Fibroblast of lung (primary cell): Measurements from ENCODE around the gene PRELP. TPM values are rescaled to one million over a fixed set of nuclear protein-coding genes. Genes with fewer than 3 reads are reported as not detected.

ENCODE experiments used
- DNase-seq, 2 donors: peaks; one replicate each; pipeline versions ENCODE4 v3.0.0 to v3.0.0-alpha.2; 2010; ENCODE audit warnings: low read depth in 2 of 2
- H2AFZ ChIP-seq: 2 replicates; pipeline ENCODE4 v1.5.1; 2012; ENCODE audit warnings: low read length, control low read depth, inconsistent platforms
- H3K27ac ChIP-seq: 2 replicates; pipeline ENCODE4 v1.5.1; 2011; ENCODE audit warnings: low read length, control low read depth; ENCODE audit not compliant: insufficient read depth
- H3K27me3 ChIP-seq: 2 replicates; pipeline ENCODE4 v1.5.1; 2011; ENCODE audit warnings: mild to moderate bottlenecking, low read length; ENCODE audit not compliant: control insufficient read depth, insufficient read depth
- H3K36me3 ChIP-seq: 2 replicates; pipeline ENCODE4 v1.5.1; 2011; ENCODE audit warnings: low read length; ENCODE audit not compliant: control insufficient read depth, insufficient read depth
- H3K4me1 ChIP-seq: 2 replicates; pipeline ENCODE4 v1.5.1; 2011; ENCODE audit warnings: low read length; ENCODE audit not compliant: control insufficient read depth, insufficient read depth; ENCODE audit errors: extremely low read depth
- H3K4me2 ChIP-seq: 2 replicates; pipeline ENCODE4 v1.5.1; 2011; ENCODE audit warnings: low read length, control low read depth; ENCODE audit not compliant: insufficient read depth; ENCODE audit errors: extremely low read depth
- H3K4me3 ChIP-seq, 4 experiments: fragments of 200-600 bp in 1 of 4; sonication (generic) in 1 of 4; replicated peaks in 1 of 4; 2 replicates each; pipeline ENCODE4 v1.5.1; 2011 to 2016; ENCODE audit warnings: low read length in 4 of 4, low read depth in 3 of 4, mild to moderate bottlenecking in 3 of 4, control low read depth in 2 of 4, inconsistent platforms in 1 of 4, mixed read lengths in 1 of 4; ENCODE audit not compliant: insufficient read depth in 1 of 4; ENCODE audit errors: control extremely low read depth in 1 of 4
- H3K79me2 ChIP-seq: 2 replicates; pipeline ENCODE4 v1.5.1; 2012; ENCODE audit warnings: mild to moderate bottlenecking, low read length, inconsistent platforms; ENCODE audit not compliant: control insufficient read depth, insufficient read depth
- H3K9ac ChIP-seq: 2 replicates; pipeline ENCODE4 v1.5.1; 2011; ENCODE audit warnings: mild to moderate bottlenecking, low read length, control low read depth; ENCODE audit not compliant: insufficient read depth
- H3K9me3 ChIP-seq: 2 replicates; pipeline ENCODE4 v1.5.1; 2012; ENCODE audit warnings: low read depth, low read length; ENCODE audit not compliant: control insufficient read depth, insufficient read depth
- H4K20me1 ChIP-seq: 2 replicates; pipeline ENCODE4 v1.5.1; 2011; ENCODE audit warnings: low read length; ENCODE audit not compliant: control insufficient read depth, insufficient read depth; ENCODE audit errors: extremely low read depth
- EZH2 ChIP-seq: IDR thresholded peaks from 2 replicates; pipeline ENCODE4 v1.5.1; 2012; ENCODE audit warnings: low read length, control low read depth, mild to moderate bottlenecking; ENCODE audit errors: missing control alignments
- polyA plus RNA-seq, 2 donors: library from polyadenylated mRNA; depleted of rRNA in 1 of 2; stranded (reverse) in 1 of 2; unstranded in 1 of 2; fragments of >200 nt; gene quantifications; 2 replicates each; pipeline ENCODE4 v1.2.1, GENCODE V29; 2011 to 2012; ENCODE audit warnings: missing spikeins in 1 of 2
- total RNA-seq: library from RNA; depleted of rRNA; stranded (reverse); fragments of >200 nt; gene quantifications from 2 replicates; pipeline ENCODE4 v1.2.1, GENCODE V29; 2014
- TF ChIP-seq, protein P1 (sequence below), 2 donors: IDR thresholded peaks in 1 of 2; conservative IDR thresholded peaks in 1 of 2; 1 replicate in 1 of 2; 2 replicates in 1 of 2; pipeline ENCODE4 v1.5.1; 2011 to 2012; ENCODE audit warnings: low read length in 2 of 2, control low read depth in 1 of 2, inconsistent platforms in 1 of 2, low read depth in 1 of 2, mild to moderate bottlenecking in 1 of 2

Gene PRELP
- total and polyA plus RNA-seq, 2 donors (not counting 1 experiment from before 2014, with no cell fraction given), result 4.5 to 13.9 TPM

DNA sequence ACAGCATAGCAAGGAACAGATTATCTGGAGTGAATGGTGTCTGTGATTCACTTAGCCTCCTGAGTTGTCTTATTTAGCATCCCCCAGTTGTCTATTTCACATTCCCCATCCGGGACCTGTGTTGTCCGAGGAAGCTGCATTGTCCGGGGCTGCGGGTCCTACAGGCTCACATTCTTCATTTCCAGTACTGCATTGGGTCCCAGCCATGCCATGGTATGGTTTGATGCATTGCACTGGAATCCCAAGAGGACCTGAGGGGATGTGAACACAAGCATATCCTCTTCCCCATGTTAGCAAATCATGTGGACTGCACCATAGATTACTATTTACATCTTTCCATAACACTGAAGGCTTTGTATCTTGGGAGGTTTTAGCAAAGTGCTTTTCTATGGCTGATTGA is 48.2 kb upstream of the PRELP start:
- no peak for DNase-seq
- peaks cover 5% of the 10 kb centered on the region for H3K4me1 ChIP-seq
- no peaks in the 10 kb centered on the region for H3K36me3 ChIP-seq
- no peak overlapping the region for H3K4me3 ChIP-seq
- H3K9me3 ChIP-seq, result no peaks in the 10 kb centered on the region
- TF ChIP-seq, protein P1, sequence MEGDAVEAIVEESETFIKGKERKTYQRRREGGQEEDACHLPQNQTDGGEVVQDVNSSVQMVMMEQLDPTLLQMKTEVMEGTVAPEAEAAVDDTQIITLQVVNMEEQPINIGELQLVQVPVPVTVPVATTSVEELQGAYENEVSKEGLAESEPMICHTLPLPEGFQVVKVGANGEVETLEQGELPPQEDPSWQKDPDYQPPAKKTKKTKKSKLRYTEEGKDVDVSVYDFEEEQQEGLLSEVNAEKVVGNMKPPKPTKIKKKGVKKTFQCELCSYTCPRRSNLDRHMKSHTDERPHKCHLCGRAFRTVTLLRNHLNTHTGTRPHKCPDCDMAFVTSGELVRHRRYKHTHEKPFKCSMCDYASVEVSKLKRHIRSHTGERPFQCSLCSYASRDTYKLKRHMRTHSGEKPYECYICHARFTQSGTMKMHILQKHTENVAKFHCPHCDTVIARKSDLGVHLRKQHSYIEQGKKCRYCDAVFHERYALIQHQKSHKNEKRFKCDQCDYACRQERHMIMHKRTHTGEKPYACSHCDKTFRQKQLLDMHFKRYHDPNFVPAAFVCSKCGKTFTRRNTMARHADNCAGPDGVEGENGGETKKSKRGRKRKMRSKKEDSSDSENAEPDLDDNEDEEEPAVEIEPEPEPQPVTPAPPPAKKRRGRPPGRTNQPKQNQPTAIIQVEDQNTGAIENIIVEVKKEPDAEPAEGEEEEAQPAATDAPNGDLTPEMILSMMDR (conservative IDR thresholded peaks at IDR 0.05 in 1 of 2, IDR thresholded peaks at IDR 0.05 in 1 of 2; ENCODE audit: low read depth in 1 of 2, low read length in 2 of 2), result no peak
- no peak for TF ChIP-seq EZH2
- no peak overlapping the region for H3K4me2 ChIP-seq
- no peaks in the 10 kb centered on the region for H4K20me1 ChIP-seq
- no peak overlapping the region for H3K27ac ChIP-seq
- no peaks in the 10 kb centered on the region for H3K79me2 ChIP-seq
- no peak overlapping the region for H2AFZ ChIP-seq
- peaks cover 40% of the 10 kb centered on the region for H3K27me3 ChIP-seq
- no peak overlapping the region for H3K9ac ChIP-seq

DNA sequence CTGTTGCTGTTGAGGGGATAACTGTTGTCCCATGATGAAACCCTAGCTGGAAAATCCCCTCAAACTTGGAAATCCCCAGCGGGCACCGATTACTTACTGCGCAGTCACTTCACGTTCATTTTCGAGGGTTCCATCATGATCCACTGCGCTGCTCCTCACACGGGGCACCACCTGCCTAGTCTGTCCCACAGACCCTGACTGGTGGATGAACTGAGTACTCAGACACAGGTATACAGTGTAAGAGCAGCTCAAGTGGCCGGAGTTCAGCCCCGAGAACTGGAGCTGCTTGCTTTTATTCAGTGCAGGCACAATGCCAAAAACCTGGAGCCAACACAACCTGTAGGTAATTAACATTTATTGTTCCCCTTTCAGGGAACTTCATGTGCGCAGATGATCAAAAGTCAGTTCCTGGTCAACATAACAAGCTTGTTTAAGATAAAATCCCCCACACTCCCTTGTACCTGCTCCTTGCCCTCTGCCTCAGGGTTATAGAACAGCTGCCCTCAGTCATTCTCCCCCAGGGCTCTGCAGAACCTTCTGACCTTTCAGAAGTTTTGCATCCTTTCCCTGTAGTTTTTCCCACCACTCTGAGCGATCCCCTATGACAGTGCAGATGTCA is 46.5 kb upstream of the PRELP start:
- Histone ChIP-seq H3K36me3 (no peaks in the 10 kb centered on the region), H4K20me1 (no peaks in the 10 kb centered on the region), H3K79me2 (no peaks in the 10 kb centered on the region), H3K4me1 (peaks cover 5% of the 10 kb centered on the region), H3K27ac (no peak overlapping the region), H2AFZ (no peak overlapping the region), H3K4me3 (no peak overlapping the region), H3K27me3 (peaks cover 43% of the 10 kb centered on the region), H3K4me2 (no peak overlapping the region), H3K9me3 (no peaks in the 10 kb centered on the region), H3K9ac (no peak overlapping the region)
- TF ChIP-seq, protein P1 (conservative IDR thresholded peaks at IDR 0.05 in 1 of 2, IDR thresholded peaks at IDR 0.05 in 1 of 2; ENCODE audit: low read depth in 1 of 2, low read length in 2 of 2), result no peak
- no peak for TF ChIP-seq EZH2
- DNase-seq, result no peak

DNA sequence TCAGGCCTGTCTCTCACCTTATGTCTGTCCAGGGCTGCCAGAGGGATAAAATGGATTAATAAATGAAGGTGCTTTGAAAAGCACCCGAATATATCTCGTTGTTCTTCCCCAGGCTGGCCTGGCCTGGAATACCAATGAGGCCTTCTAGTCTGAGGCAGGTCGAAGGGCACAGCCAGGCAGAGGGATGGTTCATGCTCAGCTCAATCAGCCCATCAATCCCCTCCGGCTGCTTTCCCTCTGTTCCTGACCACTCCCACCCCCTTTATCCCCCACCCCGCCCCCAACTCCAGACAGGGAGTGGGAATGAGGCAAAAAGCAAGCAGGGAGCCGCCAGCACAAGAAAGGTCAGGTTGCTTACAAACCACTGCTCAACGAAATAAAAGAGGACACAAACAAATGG is 40.0 kb upstream of the PRELP start:
- Histone ChIP-seq H4K20me1 (no peaks in the 10 kb centered on the region), H3K9ac (no peak overlapping the region), H3K79me2 (no peaks in the 10 kb centered on the region), H3K4me3 (no peak overlapping the region), H3K9me3 (no peaks in the 10 kb centered on the region), H3K36me3 (no peaks in the 10 kb centered on the region), H3K4me1 (peaks cover 1% of the 10 kb centered on the region), H3K27me3 (peaks cover 6% of the 10 kb centered on the region), H3K4me2 (no peak overlapping the region), H2AFZ (no peak overlapping the region), H3K27ac (no peak overlapping the region)
- no peak for DNase-seq
- no peak for TF ChIP-seq EZH2
- TF ChIP-seq, protein P1 (conservative IDR thresholded peaks at IDR 0.05 in 1 of 2, IDR thresholded peaks at IDR 0.05 in 1 of 2; ENCODE audit: low read depth in 1 of 2, low read length in 2 of 2), result no peak
